GM12873 (cell line): Measurements from ENCODE around the gene LTBP4.

ENCODE experiments used
- CTCF ChIP-seq: IDR thresholded peaks from 2 replicates; pipeline ENCODE4 v1.5.1; 2012; ENCODE audit warnings: low read depth, mild to moderate bottlenecking, moderate library complexity, low read length, control low read depth; ENCODE audit not compliant: insufficient read depth; ENCODE audit errors: missing control alignments

The LTBP4 gene

GRCh38 chr19:40580619-40581018 lies 20.6 kb upstream of the LTBP4 start:
- no peak for TF ChIP-seq CTCF

- TF ChIP-seq CTCF, result no peak
These were observed 19.6 kb upstream of the LTBP4 start for GRCh38 chr19:40581531-40581930.

GRCh38 chr19:40582467-40582866 lies 18.7 kb upstream of the LTBP4 start:
- no peak for TF ChIP-seq CTCF

- no peak for TF ChIP-seq CTCF
These were observed 17.9 kb upstream of the LTBP4 start for GRCh38 chr19:40583283-40583682.

- peak; percentile 58 for TF ChIP-seq CTCF
These were observed 17.2 kb upstream of the LTBP4 start for GRCh38 chr19:40584007-40584406.

GRCh38 chr19:40585241-40585981 lies 15.8 kb upstream of the LTBP4 start:
- TF ChIP-seq CTCF, result no peak

GRCh38 chr19:40585982-40586422 lies 15.2 kb upstream of the LTBP4 start:
- no peak for TF ChIP-seq CTCF
